Measurements from ENCODE around the gene TRMT112. TPM values are rescaled to one million over a fixed set of nuclear protein-coding genes. Genes with fewer than 3 reads are reported as not detected.

TRMT112 gene
- polyA plus RNA-seq, 2 of the 4 experiments (the other 2 are of a cell fraction): 363 to 440 TPM

DNA sequence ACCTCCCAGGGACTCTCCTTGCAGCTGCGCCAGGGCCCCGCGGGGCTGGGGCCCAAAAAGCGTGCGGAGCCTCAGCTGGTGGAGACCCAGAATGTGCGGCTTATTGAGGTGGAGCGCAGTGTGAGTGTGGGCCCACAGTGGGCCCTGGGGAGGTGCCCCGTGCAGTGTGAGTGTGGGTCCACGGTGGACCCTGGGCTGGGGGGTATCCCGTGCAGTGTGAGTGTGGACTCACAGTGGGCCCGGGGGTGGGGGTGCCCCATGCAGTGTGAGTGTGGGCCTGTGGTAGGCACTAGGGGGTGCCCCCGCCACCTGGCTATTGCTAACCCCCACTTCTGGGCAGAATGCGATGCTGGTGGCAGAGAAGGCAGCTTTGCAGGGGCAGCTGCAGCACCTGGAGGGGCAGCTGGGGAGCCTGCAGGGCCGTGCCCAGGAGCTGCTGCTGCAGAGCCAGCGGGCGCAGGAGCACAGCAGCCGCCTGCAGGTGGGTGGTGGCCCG is 33.8 kb upstream of the TRMT112 start:
- ChIA-PET CTCF (interaction anchor here (0.6 to 33.9 kb wide), 5 partner anchors 10 to 80 kb away, joined by 3 to 996 read pairs (median 301); partner anchors contain the start of genes CATSPERZ, CCDC88B, ESRRA and PRDX5), POLR2A (no interaction called here)
- ATAC-seq: no peak
- WGBS (ENCODE audit: missing lambda C conversion rate): 88% methylated on average over 13 of the region's 18 CpGs
- no peak overlapping the region for H3K4me3 ChIP-seq
- no peak for TF ChIP-seq EHMT2 (IDR thresholded peaks at IDR 0.05; ENCODE audit: low read depth)
- TF ChIP-seq MAZ (IDR thresholded peaks at IDR 0.05; ENCODE audit: borderline replicate concordance, low read depth, low read length): no peak
- no peak for TF ChIP-seq CEBPB (IDR thresholded peaks at IDR 0.05)
- TF ChIP-seq, protein P1, sequence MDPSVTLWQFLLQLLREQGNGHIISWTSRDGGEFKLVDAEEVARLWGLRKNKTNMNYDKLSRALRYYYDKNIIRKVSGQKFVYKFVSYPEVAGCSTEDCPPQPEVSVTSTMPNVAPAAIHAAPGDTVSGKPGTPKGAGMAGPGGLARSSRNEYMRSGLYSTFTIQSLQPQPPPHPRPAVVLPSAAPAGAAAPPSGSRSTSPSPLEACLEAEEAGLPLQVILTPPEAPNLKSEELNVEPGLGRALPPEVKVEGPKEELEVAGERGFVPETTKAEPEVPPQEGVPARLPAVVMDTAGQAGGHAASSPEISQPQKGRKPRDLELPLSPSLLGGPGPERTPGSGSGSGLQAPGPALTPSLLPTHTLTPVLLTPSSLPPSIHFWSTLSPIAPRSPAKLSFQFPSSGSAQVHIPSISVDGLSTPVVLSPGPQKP (IDR thresholded peaks at IDR 0.05; ENCODE audit: low read depth, low read length): no peak
- no peak for TF ChIP-seq PHF8 (IDR thresholded peaks at IDR 0.05; ENCODE audit: borderline replicate concordance, low read depth)
- no peak for TF ChIP-seq RARB (CRISPR knock-in tag; IDR thresholded peaks at IDR 0.05)
- TF ChIP-seq TFCP2L1 (CRISPR knock-in tag; IDR thresholded peaks at IDR 0.05): no peak
- TF ChIP-seq ZC3H11A (IDR thresholded peaks at IDR 0.05): no peak
- TF ChIP-seq JUN (IDR thresholded peaks at IDR 0.05): no peak
- no peak for TF ChIP-seq NFE2L2 (conservative IDR thresholded peaks at IDR 0.05; ENCODE audit: low read length)
- no peak for TF ChIP-seq ZFP36 (IDR thresholded peaks at IDR 0.05; ENCODE audit: borderline replicate concordance, partially characterized antibody)
- TF ChIP-seq HOXB5 (CRISPR knock-in tag; IDR thresholded peaks at IDR 0.05): no peak
- TF ChIP-seq RNF2 (IDR thresholded peaks at IDR 0.05; ENCODE audit: borderline replicate concordance, low read depth): no peak
- no peak for TF ChIP-seq HES2 (IDR thresholded peaks at IDR 0.05)
- DNase-seq (ENCODE audit: low read depth in 1 of 2, low spot score in 1 of 2): no peak
- H3K27ac ChIP-seq: no peak overlapping the region
- FAIRE-seq: no peak
- peaks cover 25% of the 10 kb centered on the region for H3K4me1 ChIP-seq
- H3K4me2 ChIP-seq: no peak overlapping the region
- no peaks in the 10 kb centered on the region for H3K9me3 ChIP-seq

DNA sequence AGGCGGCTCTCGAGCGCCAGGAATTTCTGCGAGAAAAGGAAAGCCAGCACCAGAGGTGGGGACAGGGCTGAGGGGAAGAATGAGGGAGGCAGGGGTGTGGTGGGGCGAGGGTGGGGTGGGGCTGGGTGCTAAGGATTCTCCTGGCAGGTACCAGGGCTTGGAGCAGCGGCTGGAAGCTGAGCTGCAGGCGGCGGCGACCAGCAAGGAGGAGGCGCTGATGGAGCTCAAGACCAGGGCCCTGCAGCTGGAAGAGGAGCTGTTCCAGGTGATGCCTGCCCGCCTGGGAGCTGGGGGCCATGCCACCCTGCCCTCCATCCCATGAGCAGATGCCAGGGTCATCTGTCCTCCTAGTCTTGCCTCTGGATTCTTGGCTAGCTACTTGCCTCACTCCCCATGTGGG is 32.0 kb upstream of the TRMT112 start:
- FAIRE-seq (no peak), ATAC-seq (no peak), DNase-seq (ENCODE audit: low read depth in 1 of 2, low spot score in 1 of 2) (no peak)
- POLR2A ChIA-PET: no interaction called here
- H3K9me3 ChIP-seq: no peaks in the 10 kb centered on the region
- WGBS (ENCODE audit: missing lambda C conversion rate): 82% methylated on average over 10 of the region's 11 CpGs
- no peak overlapping the region for H3K27ac ChIP-seq
- peaks cover 10% of the 10 kb centered on the region; the same call in 2 of the 3 replicates for H3K4me1 ChIP-seq
- H3K4me2 ChIP-seq: no peak overlapping the region
- CTCF ChIA-PET: interaction anchor here (1.3 to 33.9 kb wide), 4 partner anchors 8 to 39 kb away, joined by 4 to 996 read pairs (median 306); partner anchors contain the start of genes CATSPERZ, CCDC88B, ESRRA and PRDX5
- no peak overlapping the region for H3K4me3 ChIP-seq
- TF ChIP-seq SMC3 (IDR thresholded peaks at IDR 0.05) (no peak), JUN (IDR thresholded peaks at IDR 0.05) (no peak)

DNA sequence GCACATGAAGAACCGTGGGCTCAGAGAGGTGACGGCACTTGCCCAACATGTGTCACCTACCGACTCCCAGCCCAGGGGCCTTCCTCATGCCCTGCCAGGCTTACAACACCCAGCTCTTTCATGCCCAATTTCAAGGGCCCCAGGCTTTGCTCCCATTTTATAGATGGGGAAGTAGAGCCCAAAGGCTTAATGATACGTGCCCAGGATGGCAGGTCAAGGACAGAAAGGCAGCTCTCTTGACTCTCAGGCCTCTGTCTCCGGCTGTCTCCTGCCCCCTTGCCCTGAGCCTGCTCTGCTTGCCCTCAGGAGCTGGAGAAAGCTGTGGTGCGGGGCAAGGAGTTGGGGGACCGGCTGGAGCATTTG is 31.6 kb upstream of the TRMT112 start:
- Histone ChIP-seq H3K4me2 (no peak overlapping the region), H3K9me3 (no peaks in the 10 kb centered on the region), H3K4me3 (no peak overlapping the region), H3K4me1 (peaks cover 8% of the 10 kb centered on the region; the same call in 2 of the 3 replicates), H3K27ac (peak overlapping the region in 1 of 2 experiments; percentile 38; a peak in 1 of 6 replicates)
- DNase-seq (ENCODE audit: low read depth in 1 of 2, low spot score in 1 of 2) (no peak), FAIRE-seq (no peak), ATAC-seq (no peak)
- POLR2A ChIA-PET: no interaction called here
- CTCF ChIA-PET: interaction anchor here (1.3 to 33.9 kb wide), 3 partner anchors 9 to 39 kb away, joined by 4 to 996 read pairs (median 312); partner anchors contain the start of genes CATSPERZ, ESRRA, PRDX5 and TRMT112
- no peak for TF ChIP-seq CEBPB (IDR thresholded peaks at IDR 0.05)
- no peak for TF ChIP-seq CHD4 (IDR thresholded peaks at IDR 0.05; ENCODE audit: borderline replicate concordance)
- 90% methylated on average over 7 of the region's 7 CpGs for WGBS (ENCODE audit: missing lambda C conversion rate)

- WGBS (ENCODE audit: missing lambda C conversion rate): 85% methylated on average over 11 of the region's 14 CpGs
- ATAC-seq: no peak
- Histone ChIP-seq H3K27ac (peak overlapping the region in 1 of 2 experiments; percentile 38; a peak in 3 of 6 replicates), H3K4me2 (no peak overlapping the region), H3K4me3 (no peak overlapping the region), H3K9me3 (no peaks in the 10 kb centered on the region), H3K4me1 (peaks cover 8% of the 10 kb centered on the region; the same call in 2 of the 3 replicates)
- ChIA-PET POLR2A (interaction anchor here (1.6 kb wide), 1 partner anchor 31 kb away, joined by 4 read pairs; the partner anchor contains the start of genes PRDX5 and TRMT112), CTCF (interaction anchor here (0.6 to 33.9 kb wide), 5 partner anchors 8 to 38 kb away, joined by 3 to 996 read pairs (median 5); partner anchors contain the start of genes CATSPERZ, ESRRA, PRDX5 and TRMT112)
- DNase-seq (ENCODE audit: low read depth in 1 of 2, low spot score in 1 of 2): no peak
- no peak for FAIRE-seq
- TF ChIP-seq GATA3 (IDR thresholded peaks at IDR 0.05; ENCODE audit: borderline replicate concordance) (no peak), BHLHE40 (IDR thresholded peaks at IDR 0.05; ENCODE audit: low read depth, low read length) (no peak), CHD4 (IDR thresholded peaks at IDR 0.05; ENCODE audit: borderline replicate concordance) (no peak), POLR2AphosphoS2 (conservative IDR thresholded peaks at IDR 0.05; ENCODE audit: low read length) (no peak), HOXB13 (CRISPR knock-in tag; IDR thresholded peaks at IDR 0.05; ENCODE audit: low read depth) (no peak)
- TF ChIP-seq, protein P2, sequence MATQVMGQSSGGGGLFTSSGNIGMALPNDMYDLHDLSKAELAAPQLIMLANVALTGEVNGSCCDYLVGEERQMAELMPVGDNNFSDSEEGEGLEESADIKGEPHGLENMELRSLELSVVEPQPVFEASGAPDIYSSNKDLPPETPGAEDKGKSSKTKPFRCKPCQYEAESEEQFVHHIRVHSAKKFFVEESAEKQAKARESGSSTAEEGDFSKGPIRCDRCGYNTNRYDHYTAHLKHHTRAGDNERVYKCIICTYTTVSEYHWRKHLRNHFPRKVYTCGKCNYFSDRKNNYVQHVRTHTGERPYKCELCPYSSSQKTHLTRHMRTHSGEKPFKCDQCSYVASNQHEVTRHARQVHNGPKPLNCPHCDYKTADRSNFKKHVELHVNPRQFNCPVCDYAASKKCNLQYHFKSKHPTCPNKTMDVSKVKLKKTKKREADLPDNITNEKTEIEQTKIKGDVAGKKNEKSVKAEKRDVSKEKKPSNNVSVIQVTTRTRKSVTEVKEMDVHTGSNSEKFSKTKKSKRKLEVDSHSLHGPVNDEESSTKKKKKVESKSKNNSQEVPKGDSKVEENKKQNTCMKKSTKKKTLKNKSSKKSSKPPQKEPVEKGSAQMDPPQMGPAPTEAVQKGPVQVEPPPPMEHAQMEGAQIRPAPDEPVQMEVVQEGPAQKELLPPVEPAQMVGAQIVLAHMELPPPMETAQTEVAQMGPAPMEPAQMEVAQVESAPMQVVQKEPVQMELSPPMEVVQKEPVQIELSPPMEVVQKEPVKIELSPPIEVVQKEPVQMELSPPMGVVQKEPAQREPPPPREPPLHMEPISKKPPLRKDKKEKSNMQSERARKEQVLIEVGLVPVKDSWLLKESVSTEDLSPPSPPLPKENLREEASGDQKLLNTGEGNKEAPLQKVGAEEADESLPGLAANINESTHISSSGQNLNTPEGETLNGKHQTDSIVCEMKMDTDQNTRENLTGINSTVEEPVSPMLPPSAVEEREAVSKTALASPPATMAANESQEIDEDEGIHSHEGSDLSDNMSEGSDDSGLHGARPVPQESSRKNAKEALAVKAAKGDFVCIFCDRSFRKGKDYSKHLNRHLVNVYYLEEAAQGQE (IDR thresholded peaks at IDR 0.05): no peak
- TF ChIP-seq, protein P3, sequence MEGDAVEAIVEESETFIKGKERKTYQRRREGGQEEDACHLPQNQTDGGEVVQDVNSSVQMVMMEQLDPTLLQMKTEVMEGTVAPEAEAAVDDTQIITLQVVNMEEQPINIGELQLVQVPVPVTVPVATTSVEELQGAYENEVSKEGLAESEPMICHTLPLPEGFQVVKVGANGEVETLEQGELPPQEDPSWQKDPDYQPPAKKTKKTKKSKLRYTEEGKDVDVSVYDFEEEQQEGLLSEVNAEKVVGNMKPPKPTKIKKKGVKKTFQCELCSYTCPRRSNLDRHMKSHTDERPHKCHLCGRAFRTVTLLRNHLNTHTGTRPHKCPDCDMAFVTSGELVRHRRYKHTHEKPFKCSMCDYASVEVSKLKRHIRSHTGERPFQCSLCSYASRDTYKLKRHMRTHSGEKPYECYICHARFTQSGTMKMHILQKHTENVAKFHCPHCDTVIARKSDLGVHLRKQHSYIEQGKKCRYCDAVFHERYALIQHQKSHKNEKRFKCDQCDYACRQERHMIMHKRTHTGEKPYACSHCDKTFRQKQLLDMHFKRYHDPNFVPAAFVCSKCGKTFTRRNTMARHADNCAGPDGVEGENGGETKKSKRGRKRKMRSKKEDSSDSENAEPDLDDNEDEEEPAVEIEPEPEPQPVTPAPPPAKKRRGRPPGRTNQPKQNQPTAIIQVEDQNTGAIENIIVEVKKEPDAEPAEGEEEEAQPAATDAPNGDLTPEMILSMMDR (IDR thresholded peaks at IDR 0.05): no peak
Observed at GRCh38 chr11:64348383-64349024, 31.1 kb upstream of the TRMT112 start.

All from A549 (cell line).